ENCODE measurements around the gene MARCHF6.
A peak's percentile ranks its signal among the peaks of the same experiment; 100 is the strongest.
"Not testable (repeated sequence)": the region's sequence is repeated elsewhere in the genome, so short reads cannot be mapped to it uniquely, and the experiment has no call there.

Gene MARCHF6, protein sequence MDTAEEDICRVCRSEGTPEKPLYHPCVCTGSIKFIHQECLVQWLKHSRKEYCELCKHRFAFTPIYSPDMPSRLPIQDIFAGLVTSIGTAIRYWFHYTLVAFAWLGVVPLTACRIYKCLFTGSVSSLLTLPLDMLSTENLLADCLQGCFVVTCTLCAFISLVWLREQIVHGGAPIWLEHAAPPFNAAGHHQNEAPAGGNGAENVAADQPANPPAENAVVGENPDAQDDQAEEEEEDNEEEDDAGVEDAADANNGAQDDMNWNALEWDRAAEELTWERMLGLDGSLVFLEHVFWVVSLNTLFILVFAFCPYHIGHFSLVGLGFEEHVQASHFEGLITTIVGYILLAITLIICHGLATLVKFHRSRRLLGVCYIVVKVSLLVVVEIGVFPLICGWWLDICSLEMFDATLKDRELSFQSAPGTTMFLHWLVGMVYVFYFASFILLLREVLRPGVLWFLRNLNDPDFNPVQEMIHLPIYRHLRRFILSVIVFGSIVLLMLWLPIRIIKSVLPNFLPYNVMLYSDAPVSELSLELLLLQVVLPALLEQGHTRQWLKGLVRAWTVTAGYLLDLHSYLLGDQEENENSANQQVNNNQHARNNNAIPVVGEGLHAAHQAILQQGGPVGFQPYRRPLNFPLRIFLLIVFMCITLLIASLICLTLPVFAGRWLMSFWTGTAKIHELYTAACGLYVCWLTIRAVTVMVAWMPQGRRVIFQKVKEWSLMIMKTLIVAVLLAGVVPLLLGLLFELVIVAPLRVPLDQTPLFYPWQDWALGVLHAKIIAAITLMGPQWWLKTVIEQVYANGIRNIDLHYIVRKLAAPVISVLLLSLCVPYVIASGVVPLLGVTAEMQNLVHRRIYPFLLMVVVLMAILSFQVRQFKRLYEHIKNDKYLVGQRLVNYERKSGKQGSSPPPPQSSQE

DNA sequence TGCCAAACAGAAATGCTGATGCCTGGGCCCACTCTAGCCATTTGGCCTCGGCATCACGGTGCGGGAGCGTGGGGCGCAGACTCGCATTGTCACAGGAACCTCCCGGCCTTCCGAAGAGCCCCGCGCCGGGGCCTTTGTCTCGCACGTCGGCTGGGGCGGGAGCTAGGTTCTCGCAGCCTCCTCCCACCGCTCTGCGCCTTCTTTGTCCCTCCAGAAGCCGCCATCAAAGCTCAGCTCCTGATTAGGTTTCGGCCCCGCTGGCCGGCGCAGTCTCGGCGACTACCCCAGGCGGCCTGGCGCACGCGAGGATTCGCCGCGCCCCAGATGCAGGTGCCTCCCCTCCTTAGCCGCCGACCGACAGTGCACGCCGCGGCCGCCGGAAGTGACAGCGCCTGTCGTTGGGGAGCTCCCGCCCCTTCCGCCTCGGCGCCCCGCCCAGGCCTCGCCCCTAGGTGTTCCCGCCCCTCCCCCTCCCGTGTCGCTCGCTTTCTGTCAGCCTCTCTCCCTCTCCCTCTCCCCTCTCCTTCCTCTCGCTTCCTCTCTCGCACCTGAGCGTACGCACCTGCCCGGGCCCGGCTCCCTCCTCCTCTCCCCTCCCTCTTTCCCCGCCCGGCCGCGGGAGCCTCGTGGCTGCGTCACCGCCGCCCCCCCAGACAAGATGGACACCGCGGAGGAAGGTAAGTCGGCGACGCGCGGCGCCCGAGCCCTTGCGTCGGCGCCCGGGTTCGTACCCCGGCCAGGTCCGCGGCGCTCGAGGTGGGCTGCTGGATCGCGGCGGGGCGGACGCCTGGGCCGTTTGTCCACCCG lies at the start of gene MARCHF6:
TSS of gene MARCHF6 (plus strand) at position 455 of the 807 bp plus-strand sequence. CDS start at position 659, 204 bp downstream.
- DNase-seq, result peak; percentile 83

DNA sequence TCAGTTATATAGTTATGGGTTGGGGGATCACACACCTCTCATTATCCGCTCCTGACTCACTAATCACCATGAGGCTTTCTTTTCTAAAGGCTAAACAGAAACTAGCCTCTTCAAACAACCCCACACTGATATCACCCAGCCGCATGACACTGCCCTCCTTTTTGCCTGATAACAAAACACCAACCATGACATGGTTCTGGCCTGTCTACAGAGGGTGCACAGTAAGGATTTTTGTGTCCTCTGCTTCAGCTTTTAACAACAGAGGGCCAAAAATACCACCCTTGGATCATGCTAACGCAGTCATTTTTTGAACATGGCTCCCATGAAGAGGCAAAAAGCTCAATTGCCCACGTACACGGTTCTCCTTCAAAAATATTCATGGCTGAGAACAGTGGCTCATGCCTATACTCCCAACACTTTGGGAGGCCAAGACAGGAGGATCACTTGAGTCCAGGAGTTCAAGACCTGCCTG lies 49.8 kb upstream of the MARCHF6 start:
- DNase-seq, result no peak

DNA sequence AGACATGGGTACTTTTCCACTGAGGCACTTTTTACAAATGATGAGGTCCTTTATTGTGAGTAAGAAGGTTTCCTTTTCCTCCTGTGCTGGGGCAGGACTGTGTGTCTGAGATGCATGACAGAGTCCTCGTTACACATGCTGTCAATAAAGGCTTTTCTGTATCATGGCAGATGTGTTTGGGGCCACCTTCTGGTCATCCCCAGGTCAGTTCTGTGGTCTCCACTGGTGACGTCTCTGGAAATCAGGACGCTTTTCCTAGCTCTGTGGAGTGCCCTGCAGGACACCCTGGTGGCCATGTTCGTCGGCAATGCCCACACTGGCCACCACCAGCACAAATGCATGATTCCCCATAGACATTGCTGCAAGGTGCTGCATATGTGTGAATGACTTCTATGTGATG lies 48.6 kb upstream of the MARCHF6 start:
- no peak for DNase-seq

DNA sequence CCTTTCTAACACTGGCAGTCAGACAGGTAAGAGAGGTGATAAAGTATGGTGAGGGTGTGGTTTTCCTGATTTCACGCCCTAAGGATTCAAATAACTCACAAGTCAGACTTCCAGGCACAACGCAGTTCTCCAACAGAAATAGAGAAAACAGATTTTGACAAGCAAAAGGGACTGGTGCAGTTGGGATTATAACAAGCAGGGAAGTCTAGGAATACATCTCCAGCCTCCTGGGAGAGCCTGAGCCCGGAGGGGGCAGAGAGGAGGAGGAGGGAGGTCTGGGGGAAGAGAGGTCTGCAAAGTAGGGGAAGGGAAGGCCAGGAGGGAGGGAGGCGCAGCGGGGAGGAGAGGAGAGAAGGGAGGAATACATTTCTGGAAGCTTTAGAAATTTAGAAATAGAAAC lies 47.4 kb upstream of the MARCHF6 start:
- no peak for DNase-seq

DNA sequence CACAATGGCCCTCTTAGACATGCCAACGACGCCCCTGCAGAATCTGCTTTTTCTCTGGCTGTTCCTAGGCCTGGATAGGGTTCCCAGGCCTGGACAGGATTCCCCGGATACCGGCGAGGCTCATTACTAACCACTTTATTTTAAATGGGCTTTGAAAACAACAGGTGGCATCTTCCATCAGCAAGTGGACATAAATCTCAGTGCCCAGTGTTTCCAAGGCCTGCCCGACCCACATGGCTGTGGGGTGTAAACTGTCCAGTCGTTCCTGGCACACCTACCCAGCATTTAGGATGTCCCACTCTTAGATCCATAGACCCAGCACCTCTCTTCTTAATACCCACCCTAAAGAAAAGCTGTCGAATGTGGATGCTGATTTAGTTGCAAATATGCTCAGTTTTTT lies 46.7 kb upstream of the MARCHF6 start:
- no peak for DNase-seq

DNA sequence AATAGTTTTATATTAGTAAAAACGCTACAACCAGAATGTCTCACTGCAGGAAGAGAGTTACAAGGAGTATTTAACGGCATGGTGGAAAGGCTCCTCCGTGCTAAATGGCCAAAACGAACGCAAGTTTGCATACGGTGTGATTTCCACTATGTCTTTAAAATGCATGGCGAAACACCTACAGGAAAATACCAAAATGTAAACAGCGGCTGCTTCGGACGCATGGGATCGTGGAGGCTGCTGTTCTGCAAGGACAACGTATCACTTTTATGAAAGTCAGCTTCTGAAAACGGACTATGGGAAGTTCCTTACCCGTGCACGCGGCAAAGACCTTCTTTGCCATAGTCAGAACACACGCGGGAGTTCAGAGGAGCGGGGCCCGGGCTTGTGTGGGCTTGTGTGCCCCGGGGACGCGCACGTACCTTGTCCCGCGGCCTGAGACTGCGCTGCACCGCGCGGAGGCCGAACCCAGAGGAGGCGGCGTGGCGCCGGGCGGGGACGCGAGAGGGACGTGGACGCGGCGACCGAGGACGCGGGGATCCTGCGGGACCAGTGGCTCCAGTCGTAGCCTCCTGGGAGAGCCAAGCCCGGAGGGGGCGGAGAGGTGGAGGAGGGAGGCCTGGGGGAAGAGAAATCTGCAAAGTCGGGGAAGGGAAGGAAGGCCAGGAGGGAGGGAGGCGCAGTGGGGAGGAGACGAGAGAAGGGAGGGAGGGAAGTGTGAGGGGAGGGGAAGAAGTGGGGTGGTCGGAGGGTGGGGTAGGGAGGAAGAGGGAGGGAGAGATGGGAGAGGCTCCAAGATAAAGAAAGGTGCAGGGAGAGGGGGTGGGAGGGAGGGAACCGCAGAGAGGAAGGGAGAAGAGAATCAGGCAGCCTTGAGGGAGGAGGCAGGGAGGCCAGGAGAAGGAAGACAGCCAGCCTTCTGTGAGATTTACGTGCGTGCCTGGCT lies 46.0 kb upstream of the MARCHF6 start, which contains the start of gene CMBL:
TSS of gene CMBL (minus strand) at position 697 of the 943 bp plus-strand sequence. CDS start 17,140 bp downstream, outside the sequence.
- peak; percentile 27 for DNase-seq

DNA sequence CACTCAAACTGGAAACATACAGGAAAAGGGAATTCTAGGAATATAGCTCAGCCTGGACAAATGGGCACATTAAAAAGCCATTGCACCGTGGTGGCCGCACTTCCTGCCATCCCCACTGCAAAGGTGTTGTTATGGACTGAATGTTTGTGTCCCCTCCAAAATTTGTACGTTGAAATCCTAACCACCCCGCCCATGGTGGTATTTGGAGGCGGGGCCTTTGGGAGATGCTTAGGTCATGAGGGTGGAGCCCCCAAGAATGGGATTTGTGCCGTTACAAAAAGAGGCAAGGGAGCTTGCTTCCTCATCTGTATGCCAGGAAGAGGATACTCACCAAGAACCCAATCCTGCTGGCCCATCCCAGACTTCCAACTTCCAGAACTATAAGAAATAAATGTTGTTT lies 44.7 kb upstream of the MARCHF6 start:
- DNase-seq, result no peak

DNA sequence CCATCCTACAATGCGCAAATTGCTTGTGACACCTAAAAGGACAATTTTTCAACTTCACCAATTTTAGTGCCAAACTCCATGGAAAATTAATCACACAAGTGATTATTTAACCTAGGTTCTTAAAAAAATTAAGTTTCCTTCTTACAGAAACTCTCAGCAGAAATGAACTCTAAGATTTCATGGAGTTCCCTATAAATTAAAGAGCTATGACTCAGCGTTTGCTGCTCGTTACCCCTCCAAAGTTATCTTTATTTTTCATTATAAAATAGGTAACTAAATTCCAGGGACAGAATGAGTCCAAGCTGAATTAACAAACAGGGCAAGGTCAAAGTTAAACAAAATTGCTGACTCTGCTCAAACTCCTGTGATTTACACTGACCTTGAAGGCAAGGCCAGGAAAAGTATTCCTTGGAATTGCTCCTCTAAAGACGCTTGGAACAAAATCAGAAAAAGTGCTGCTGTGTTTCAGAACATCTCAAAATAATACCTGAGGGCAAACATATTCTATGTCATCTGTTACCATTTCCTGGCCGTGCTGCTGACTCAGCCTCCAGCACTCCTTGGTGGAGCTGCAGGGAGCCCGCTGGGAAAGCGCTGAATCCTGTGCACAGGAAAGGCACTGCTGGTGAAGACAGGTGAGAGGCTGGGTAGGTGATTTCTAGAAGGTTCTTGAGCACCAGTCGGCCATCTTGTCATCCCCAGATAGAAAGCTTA lies 43.3 kb upstream of the MARCHF6 start:
- peak; percentile 58 for DNase-seq

DNA sequence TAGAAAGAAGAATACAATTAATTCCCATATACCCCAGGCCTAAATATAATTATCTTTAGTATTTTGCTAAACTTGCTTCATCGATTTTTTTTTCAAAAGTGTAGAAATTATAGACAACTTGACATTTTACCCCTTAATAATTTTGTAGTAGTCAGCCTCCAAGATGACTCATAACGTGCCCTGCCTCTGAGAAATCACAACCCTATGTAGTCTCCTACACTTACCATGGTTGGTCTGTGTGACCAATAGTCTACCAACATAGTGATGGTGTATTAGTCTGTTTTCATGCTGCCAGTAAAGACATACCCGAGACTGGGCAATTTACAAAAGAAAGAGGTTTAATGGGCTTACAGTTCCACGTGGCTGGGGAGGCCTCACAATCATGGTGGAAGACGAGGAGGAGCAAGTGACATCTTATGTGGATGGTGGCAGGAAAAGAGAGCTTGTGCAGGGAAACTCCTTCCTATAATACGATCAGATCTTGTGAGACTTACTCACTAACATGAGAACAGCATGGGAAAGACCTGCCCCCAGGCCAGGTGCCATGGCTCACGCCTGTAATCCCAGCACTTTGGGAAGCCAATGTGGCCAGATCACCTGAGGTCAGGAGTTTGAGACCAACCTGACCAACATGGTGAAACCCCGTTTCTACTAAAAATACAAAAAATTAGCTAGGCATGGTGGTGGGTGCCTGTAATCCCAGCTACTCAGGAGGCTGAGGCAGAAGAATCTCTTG lies 42.5 kb upstream of the MARCHF6 start:
- DNase-seq, result not testable (repeated sequence)

DNA sequence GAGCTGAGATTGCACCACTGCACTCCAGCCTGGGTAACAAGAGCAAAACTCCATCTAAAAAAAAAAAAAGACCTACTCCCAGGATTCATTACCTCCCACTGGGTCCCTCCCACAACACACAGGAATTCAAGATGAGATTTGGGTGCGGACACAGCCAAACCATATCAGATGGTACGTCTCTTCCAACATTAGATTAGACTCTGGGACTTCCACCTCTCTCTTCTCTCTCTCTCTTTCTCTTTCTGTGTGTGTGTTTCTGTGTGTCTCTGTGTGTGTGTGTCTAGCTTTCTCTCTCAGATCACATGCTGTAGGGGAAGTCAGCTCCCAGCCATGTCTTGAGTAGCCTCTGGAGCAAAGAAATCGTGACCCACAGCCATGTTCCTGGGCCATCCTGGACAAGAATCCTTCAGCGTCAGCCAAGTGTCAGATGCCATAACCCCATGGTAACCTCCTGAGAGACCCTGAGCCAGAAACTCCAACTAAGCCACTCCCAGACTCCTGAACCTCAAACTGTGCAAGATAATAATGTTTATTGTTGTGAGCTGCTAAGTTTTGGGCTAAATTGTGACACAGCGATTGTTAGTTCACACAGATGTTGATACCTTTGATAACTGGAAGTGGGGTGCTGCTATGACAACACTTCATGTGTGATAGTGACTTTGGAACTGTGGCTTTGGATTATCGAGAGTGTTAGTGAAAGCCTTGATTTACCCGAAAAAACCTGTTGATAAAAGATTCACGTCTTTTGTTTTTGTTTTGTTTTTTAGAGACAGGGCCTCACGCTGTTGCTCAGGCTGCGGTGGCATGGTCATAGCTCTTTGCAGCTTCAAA lies 41.7 kb upstream of the MARCHF6 start:
- no peak for DNase-seq

DNA sequence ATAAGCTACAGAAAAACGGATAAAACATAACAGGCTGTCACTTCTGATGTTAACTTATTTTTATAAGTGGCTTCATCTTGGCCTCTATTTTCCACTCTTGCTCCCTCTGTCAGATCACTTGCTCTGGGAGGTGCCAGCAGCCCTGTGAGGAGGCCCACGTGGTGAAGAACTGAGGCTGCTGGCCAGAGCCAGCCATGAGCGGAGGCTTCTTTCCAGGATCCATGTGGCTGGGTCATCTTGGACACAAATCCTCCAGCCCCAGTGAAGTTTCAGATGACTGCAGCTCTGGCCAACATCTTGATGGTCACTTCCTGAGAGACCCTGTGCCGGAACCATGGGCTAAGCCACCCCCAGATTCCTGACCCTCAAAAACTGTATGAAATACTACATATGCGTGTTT lies 38.3 kb upstream of the MARCHF6 start:
- no peak for DNase-seq

DNA sequence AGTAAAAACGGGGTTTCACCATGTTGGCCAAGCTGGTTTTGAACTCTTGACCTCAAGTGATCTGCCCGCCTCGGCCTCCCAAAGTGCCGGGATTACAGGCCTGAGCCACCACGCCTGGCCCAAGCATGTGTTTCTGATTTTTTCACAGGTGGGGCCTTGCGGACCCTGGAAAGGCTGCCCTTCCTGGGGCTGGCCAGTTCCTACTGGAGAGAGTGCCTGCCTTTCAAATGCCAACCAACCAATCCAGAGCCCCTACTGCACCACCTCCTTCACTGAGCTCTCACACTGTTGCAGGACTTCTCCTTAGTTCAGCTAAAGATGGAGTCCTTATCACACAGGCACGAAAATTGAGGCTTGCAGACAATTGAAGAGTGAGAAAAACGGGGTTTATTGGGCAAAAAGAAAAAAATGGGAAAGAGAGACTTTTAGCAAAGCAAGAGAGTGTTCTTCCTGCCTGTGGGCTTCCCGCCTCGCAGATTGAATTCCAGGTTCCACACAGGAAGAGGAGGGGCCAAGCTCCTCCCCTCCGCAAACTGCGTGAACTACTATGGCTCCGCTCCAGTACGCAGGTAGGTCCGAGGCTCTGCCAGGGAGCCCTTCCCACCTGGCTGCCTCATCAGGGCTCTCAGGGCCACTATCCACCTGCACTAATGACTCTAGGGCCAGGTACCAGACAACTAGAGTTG lies 37.5 kb upstream of the MARCHF6 start:
- no peak for DNase-seq

DNA sequence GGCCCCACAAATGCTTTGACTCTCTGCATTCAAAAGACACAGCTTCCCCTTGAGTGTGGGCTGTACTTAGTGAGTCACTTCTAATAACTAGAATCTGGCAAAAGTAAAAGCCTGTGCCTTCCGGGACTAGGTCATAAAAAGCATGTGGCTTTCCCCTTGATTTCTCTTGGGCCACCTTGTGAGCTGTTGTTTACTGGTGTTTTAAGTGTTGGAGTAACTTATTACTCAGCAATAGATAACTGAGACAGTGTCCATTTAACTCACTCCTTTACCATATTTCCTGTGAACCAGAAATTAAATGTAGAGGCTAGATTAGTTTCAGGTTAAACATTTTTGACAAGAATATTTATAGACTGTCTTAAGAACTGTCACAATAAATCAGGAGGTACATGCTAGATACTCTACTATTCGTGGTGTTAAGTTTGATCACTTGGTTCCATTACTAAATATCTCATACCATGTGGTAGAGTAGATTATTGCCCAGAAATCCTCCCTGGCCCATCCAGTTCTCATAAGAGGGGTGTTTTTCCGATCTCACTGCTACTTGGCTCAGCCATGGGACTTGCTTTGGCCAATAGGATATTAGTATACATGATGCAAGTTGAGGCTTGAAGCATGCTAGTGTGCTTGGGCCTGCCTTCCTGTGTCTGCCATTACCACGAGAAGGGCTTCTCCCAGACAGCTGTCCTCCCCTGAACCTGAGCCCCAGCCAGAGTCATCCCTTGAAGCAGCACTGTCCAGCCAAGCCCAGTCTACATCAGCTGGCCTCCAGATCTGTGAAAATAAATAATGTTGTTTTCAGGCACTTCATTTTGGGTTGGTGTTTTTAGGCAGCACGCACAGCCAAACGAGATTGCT lies 35.4 kb upstream of the MARCHF6 start:
- DNase-seq, result no peak

DNA sequence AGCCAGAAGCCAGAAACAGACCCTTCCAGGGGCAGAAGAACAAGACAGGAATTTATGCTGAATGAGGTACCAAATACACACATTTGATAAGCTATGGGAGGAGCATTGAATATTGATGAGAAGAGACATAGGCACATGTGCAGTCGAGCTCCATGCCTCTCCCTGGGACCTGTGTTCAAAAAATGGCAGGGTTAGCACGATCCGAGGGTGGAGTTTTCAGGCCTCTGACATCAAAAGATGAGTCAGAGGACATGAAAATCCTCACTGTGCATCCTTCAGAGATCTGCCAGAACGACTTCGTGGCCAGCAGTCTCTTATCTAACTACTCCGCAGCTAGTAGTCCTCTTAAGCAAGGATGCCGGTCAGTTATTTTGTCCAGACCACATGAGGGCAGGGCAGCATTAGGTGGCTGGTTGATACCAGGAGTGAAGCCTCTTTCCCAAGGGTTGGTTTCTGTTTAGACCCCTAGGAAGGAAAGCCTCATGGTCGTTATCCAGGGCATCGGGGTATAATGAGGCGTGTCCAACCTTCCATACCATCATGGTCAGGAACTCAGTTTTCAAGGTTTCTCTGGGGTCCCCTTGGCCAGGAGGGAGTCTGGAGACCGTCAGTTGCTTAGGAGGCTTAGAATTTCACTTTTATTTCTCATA lies 34.2 kb upstream of the MARCHF6 start:
- DNase-seq, result no peak

DNA sequence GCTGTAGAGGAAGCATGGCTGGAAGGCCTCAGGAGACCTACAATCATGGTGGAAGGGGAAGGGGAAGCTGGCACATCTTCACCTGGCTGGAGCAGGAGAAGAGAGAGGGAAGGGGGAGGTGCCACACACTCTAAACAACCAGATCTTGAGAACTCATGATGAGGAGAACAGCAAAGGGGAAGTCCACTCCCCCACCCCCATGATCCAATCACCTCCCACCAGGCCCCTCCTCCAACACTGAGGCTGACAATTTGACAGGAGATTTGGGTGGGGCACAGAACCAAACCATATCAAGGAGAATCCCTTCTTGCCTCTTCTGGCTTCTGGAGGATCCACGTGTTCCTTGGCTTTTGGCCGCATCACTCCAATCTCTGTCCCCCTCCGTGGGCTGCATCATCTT lies 32.7 kb upstream of the MARCHF6 start:
- DNase-seq, result no peak

DNA sequence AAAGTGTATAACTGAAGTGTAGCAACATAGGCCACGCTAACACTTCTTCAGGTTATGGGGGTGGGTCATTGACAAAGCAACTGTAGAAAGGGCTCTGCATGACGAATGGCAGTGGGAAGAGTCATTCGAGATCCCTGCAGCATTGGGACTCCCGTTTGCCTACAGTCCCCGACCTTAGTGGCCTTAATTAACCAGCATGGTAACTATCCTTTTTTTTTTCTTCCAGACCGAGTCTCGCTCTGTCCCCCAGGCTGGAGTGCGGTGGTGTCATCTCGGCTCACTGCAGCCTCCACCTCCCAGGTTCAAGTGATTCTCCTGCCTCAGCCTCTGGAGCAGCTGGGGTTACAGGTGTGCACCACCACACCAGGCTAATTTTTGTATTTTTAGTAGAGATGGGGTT lies 31.6 kb upstream of the MARCHF6 start:
- DNase-seq, result no peak

All from kidney glomerular epithelial cell (primary cell).